CD14-positive monocyte (primary cell): ENCODE data around the gene TIMELESS. TPM values are rescaled to one million over a fixed set of nuclear protein-coding genes. Genes with fewer than 3 reads are reported as not detected.

Source experiments
- DNase-seq, 3 donors: peaks; one replicate each; pipeline ENCODE4 v3.0.0-alpha.2; 2011 to 2022
- H2AFZ ChIP-seq: 2 replicates; pipeline ENCODE4 v1.6.0; 2012; ENCODE audit warnings: mild to moderate bottlenecking, low read depth, low read length, inconsistent platforms; ENCODE audit not compliant: insufficient read depth, poor library complexity, severe bottlenecking
- H3K27ac ChIP-seq, 2 donors: 1 replicate in 1 of 2; 2 replicates in 1 of 2; pipeline ENCODE4 v1.5.1; 2012 to 2013; ENCODE audit warnings: low read length in 2 of 2, control low read depth in 1 of 2, inconsistent platforms in 1 of 2, low read depth in 1 of 2, mild to moderate bottlenecking in 1 of 2
- H3K27me3 ChIP-seq, 2 donors: one replicate each; pipeline versions ENCODE4 v1.6.0 to v1.6.1; 2011 to 2013; ENCODE audit warnings: low read length in 2 of 2; ENCODE audit not compliant: control insufficient read depth in 2 of 2, insufficient read depth in 2 of 2
- H3K36me3 ChIP-seq, 2 donors: replicated peaks in 1 of 2; 1 replicate in 1 of 2; 2 replicates in 1 of 2; pipeline versions ENCODE4 v1.5.1 to v1.6.1; 2012 to 2013; ENCODE audit warnings: low read length in 2 of 2, control low read depth in 1 of 2, inconsistent platforms in 1 of 2, mild to moderate bottlenecking in 1 of 2; ENCODE audit not compliant: insufficient read depth in 2 of 2, control insufficient read depth in 1 of 2
- H3K4me1 ChIP-seq, 2 donors: 1 replicate in 1 of 2; 2 replicates in 1 of 2; pipeline versions ENCODE4 v1.5.1 to v1.6.1; 2012 to 2013; ENCODE audit warnings: low read length in 2 of 2, control low read depth in 1 of 2, inconsistent platforms in 1 of 2, mild to moderate bottlenecking in 1 of 2, moderate library complexity in 1 of 2; ENCODE audit not compliant: insufficient read depth in 2 of 2, control insufficient read depth in 1 of 2
- H3K4me2 ChIP-seq: replicated peaks from 2 replicates; pipeline ENCODE3; 2012; ENCODE audit warnings: low read length, moderate library complexity, mild to moderate bottlenecking; ENCODE audit not compliant: poor library complexity, severe bottlenecking; ENCODE audit errors: extremely low read depth
- H3K4me3 ChIP-seq, 3 experiments: fragments of 200-600 bp in 1 of 3; sonication (generic) in 1 of 3; replicated peaks in 1 of 3; 1 replicate in 2 of 3; 2 replicates in 1 of 3; pipeline ENCODE4 v1.5.1; 2011 to 2013; ENCODE audit warnings: low read length in 3 of 3, mild to moderate bottlenecking in 3 of 3, control low read depth in 2 of 3, low read depth in 2 of 3, inconsistent platforms in 1 of 3, moderate library complexity in 1 of 3
- H3K79me2 ChIP-seq: 2 replicates; pipeline ENCODE4 v1.6.0; 2012; ENCODE audit warnings: mild to moderate bottlenecking, control low read depth, inconsistent platforms, low read length, moderate library complexity; ENCODE audit not compliant: insufficient read depth
- H3K9ac ChIP-seq: 2 replicates; pipeline ENCODE4 v1.6.0; 2017; ENCODE audit warnings: low read length, mild to moderate bottlenecking; ENCODE audit not compliant: insufficient read depth, poor library complexity, severe bottlenecking
- H3K9me3 ChIP-seq, 2 donors: replicated peaks in 1 of 2; 1 replicate in 1 of 2; 2 replicates in 1 of 2; pipeline versions ENCODE4 v1.5.1 to v1.6.1; 2012 to 2013; ENCODE audit warnings: low read length in 2 of 2, control low read depth in 1 of 2; ENCODE audit not compliant: control insufficient read depth in 1 of 2, insufficient read depth in 1 of 2
- H4K20me1 ChIP-seq: 2 replicates; pipeline ENCODE4 v1.6.0; 2012; ENCODE audit warnings: mild to moderate bottlenecking, low read length, control low read depth, moderate library complexity; ENCODE audit not compliant: insufficient read depth
- H3K27ac Mint-ChIP-seq, 7 donors: one replicate each; pipeline ENCODE4 v1.8.0; 2020; ENCODE audit warnings: mild to moderate bottlenecking in 7 of 7, mixed read lengths in 7 of 7, moderate library complexity in 6 of 7, inconsistent platforms in 2 of 7
- H3K27me3 Mint-ChIP-seq, 3 donors: one replicate each; pipeline ENCODE4 v1.8.0; 2021 to 2022; ENCODE audit warnings: low read depth in 3 of 3, mild to moderate bottlenecking in 3 of 3, mixed read lengths in 3 of 3, moderate library complexity in 3 of 3, inconsistent platforms in 1 of 3
- H3K36me3 Mint-ChIP-seq, 2 donors: one replicate each; pipeline ENCODE4 v1.8.0; 2020; ENCODE audit warnings: mixed read lengths in 2 of 2, inconsistent platforms in 1 of 2, mild to moderate bottlenecking in 1 of 2
- H3K4me1 Mint-ChIP-seq: one replicate; pipeline ENCODE4 v1.8.0; 2020; ENCODE audit warnings: mild to moderate bottlenecking, mixed read lengths
- H3K4me3 Mint-ChIP-seq, 2 donors: one replicate each; pipeline ENCODE4 v1.8.0; 2020; ENCODE audit warnings: mild to moderate bottlenecking in 2 of 2, mixed read lengths in 2 of 2, moderate library complexity in 1 of 2
- H3K9me3 Mint-ChIP-seq, 7 donors: one replicate each; pipeline ENCODE4 v1.8.0; 2020 to 2022; ENCODE audit warnings: mixed read lengths in 7 of 7, mild to moderate bottlenecking in 6 of 7, moderate library complexity in 6 of 7, inconsistent platforms in 2 of 7
- CTCF ChIP-seq: fragments of 200-600 bp; IDR thresholded peaks from one replicate; pipeline ENCODE4 v1.8.0; 2022; ENCODE audit warnings: antibody characterized with exemption, mild to moderate bottlenecking
- WGBS: methylation state at CpG from one replicate; pipeline ENCODE4 v1.1.5; 2013; ENCODE audit warnings: missing lambda C conversion rate; ENCODE audit not compliant: insufficient coverage; 5-methylcytosine and 5-hydroxymethylcytosine counted together
- intact Hi-C, 2 donors: fragments of 100-400 bp; cut with micrococcal nuclease; formaldehyde crosslinking; loops; one replicate each; pipeline versions ENCODE4 v1.15.0 to v1.15.1; 2023
- polyA plus RNA-seq, 3 donors: library from polyadenylated mRNA; depleted of rRNA in 1 of 3; unstranded in 2 of 3; stranded (reverse) in 1 of 3; fragments of 300-500 nt in 2 of 3; fragments of >200 nt in 1 of 3; fragmentation: Illumina TruSeq in 2 of 3; gene quantifications; 1 replicate in 2 of 3; 2 replicates in 1 of 3; pipeline ENCODE4 v1.2.3, GENCODE V29; 2012 to 2021

The TIMELESS gene
- polyA plus RNA-seq, 3 donors, result 1.5 to 2.3 (median 1.5) TPM

GRCh38 chr12:56490360-56490759, 41.1 kb upstream of the TIMELESS start:
- Histone ChIP-seq H3K4me1 (peaks cover 15 to 20% of the 10 kb centered on the region in 2 donors), H3K27ac (no peak overlapping the region), H2AFZ (no peak overlapping the region), H3K4me2 (no peak overlapping the region), H4K20me1 (no peaks in the 10 kb centered on the region), H3K27me3 (peaks cover 27 to 53% of the 10 kb centered on the region in 2 donors), H3K79me2 (no peaks in the 10 kb centered on the region), H3K4me3 (no peak overlapping the region), H3K36me3 (no peaks in the 10 kb centered on the region), H3K9me3 (peaks cover 6 to 17% of the 10 kb centered on the region in 2 donors), H3K9ac (no peak overlapping the region)
- Mint-ChIP-seq H3K9me3 (peaks cover 5 to 32% (median 21%) of the 10 kb centered on the region in 7 donors), H3K4me1 (peaks cover 26% of the 10 kb centered on the region), H3K27ac (no peak overlapping the region), H3K27me3 (peaks cover 49 to 63% (median 58%) of the 10 kb centered on the region in 3 donors), H3K4me3 (peak overlapping the region in 1 of 2 donors; percentile 26), H3K36me3 (peaks cover 6 to 8% of the 10 kb centered on the region in 2 donors)
- no peak for DNase-seq
- intact Hi-C loops, result no loop called here
- no peak for TF ChIP-seq CTCF

- H3K9me3 Mint-ChIP-seq, result peaks cover 5 to 22% (median 12%) of the 10 kb centered on the region in 7 donors
- peaks cover 3 to 6% of the 10 kb centered on the region in 2 donors for H3K9me3 ChIP-seq
- peak within 1 kb of the TSS; percentile 23 to 69 (median 39) for H3K4me3 ChIP-seq
- peak within 1 kb of the TSS in 4 of 7 donors; percentile 28 to 73 (median 40) for H3K27ac Mint-ChIP-seq
- H3K4me1 ChIP-seq, result peaks cover 15 to 20% of the 10 kb centered on the region in 2 donors
- no peaks in the 10 kb centered on the region for H4K20me1 ChIP-seq
- H3K4me2 ChIP-seq, result peak within 1 kb of the TSS; percentile 83
- DNase-seq, result peak; percentile 66 to 72 (median 68)
- intact Hi-C loops, result no loop called here
- no peak within 1 kb of the TSS for H3K27ac ChIP-seq
- peaks cover 49 to 60% (median 58%) of the 10 kb centered on the region in 3 donors for H3K27me3 Mint-ChIP-seq
- H2AFZ ChIP-seq, result peak within 1 kb of the TSS; percentile 79
- H3K4me3 Mint-ChIP-seq, result peak within 1 kb of the TSS; percentile 81 to 94
- TF ChIP-seq CTCF, result no peak
- 6% methylated on average over 51 of the region's 59 CpGs for WGBS
- H3K27me3 ChIP-seq, result peaks cover 27 to 53% of the 10 kb centered on the region in 2 donors
- H3K36me3 ChIP-seq, result no peaks in the 10 kb centered on the region
- peaks cover 6 to 8% of the 10 kb centered on the region in 2 donors for H3K36me3 Mint-ChIP-seq
- no peak within 1 kb of the TSS for H3K9ac ChIP-seq
- H3K4me1 Mint-ChIP-seq, result peaks cover 26% of the 10 kb centered on the region
- no peaks in the 10 kb centered on the region for H3K79me2 ChIP-seq
Measured at GRCh38 chr12:56488041-56488955, 39.1 kb upstream of the TIMELESS start, which contains the start of gene GLS2. TSS of gene GLS2 (minus strand) at chr12:56488161. CDS start at chr12:56488118, 43 bp downstream.
